GM23338 (cell line): ENCODE measurements around the gene ITGB7. TPM values are rescaled to one million over a fixed set of nuclear protein-coding genes. Genes with fewer than 3 reads are reported as not detected.

Source experiments
- ATAC-seq: fragments of 200-7000 bp; cut with Tn5 transposase; 3 replicates; pipeline ENCODE4 v1.9.1; 2020
- DNase-seq: peaks from one replicate; pipeline ENCODE4 v3.0.0-alpha.2; 2015; ENCODE audit warnings: low spot score
- H2AFZ ChIP-seq: fragments of 200-600 bp; sonication (generic); 2 replicates; pipeline ENCODE4 v1.8.0; 2016; ENCODE audit warnings: antibody characterized with exemption, mild to moderate bottlenecking, moderate library complexity
- H3F3A ChIP-seq: fragments of 200-600 bp; sonication (generic); replicated peaks from 2 replicates; pipeline ENCODE4 v1.8.0; 2017; ENCODE audit warnings: antibody characterized with exemption, mixed run types, low read depth
- H3K27ac ChIP-seq: fragments of 200-600 bp; sonication (generic); 2 replicates; pipeline ENCODE4 v1.6.1; 2016; ENCODE audit warnings: low read depth
- H3K27me3 ChIP-seq: fragments of 200-600 bp; sonication (generic); 2 replicates; pipeline ENCODE4 v1.8.0; 2016; ENCODE audit warnings: mild to moderate bottlenecking, mixed run types, moderate library complexity; ENCODE audit not compliant: insufficient read depth
- H3K36me3 ChIP-seq: fragments of 200-600 bp; sonication (generic); 2 replicates; pipeline ENCODE4 v1.8.0; 2016; ENCODE audit warnings: mild to moderate bottlenecking; ENCODE audit not compliant: insufficient read depth
- H3K4me1 ChIP-seq: fragments of 200-600 bp; sonication (generic); 2 replicates; pipeline ENCODE4 v1.8.0; 2016; ENCODE audit warnings: mild to moderate bottlenecking, moderate library complexity; ENCODE audit not compliant: insufficient read depth
- H3K4me2 ChIP-seq: fragments of 200-600 bp; sonication (generic); 2 replicates; pipeline ENCODE4 v1.7.1; 2017; ENCODE audit warnings: mixed run types
- H3K4me3 ChIP-seq: fragments of 200-600 bp; sonication (generic); 2 replicates; pipeline ENCODE4 v1.6.1; 2016; ENCODE audit warnings: mixed run types
- H3K79me2 ChIP-seq: fragments of 200-600 bp; sonication (generic); replicated peaks from 2 replicates; pipeline ENCODE4 v1.8.0; 2017; ENCODE audit warnings: mild to moderate bottlenecking; ENCODE audit not compliant: insufficient read depth
- H3K9me2 ChIP-seq: fragments of 200-600 bp; sonication (generic); 2 replicates; pipeline ENCODE4 v1.8.0; 2017; ENCODE audit not compliant: insufficient read depth
- H4K20me1 ChIP-seq: fragments of 200-600 bp; sonication (generic); replicated peaks from 2 replicates; pipeline ENCODE4 v1.8.0; 2017; ENCODE audit warnings: mild to moderate bottlenecking; ENCODE audit not compliant: insufficient read depth
- H3K27ac Mint-ChIP-seq: 2 replicates; pipeline ENCODE4 v1.8.0; 2020; ENCODE audit warnings: inconsistent platforms, mild to moderate bottlenecking, moderate library complexity, mixed read lengths
- H3K27me3 Mint-ChIP-seq: 3 replicates; pipeline ENCODE4 v1.8.0; 2022; ENCODE audit warnings: low read depth, mild to moderate bottlenecking, moderate library complexity, mixed read lengths, inconsistent platforms; ENCODE audit not compliant: insufficient read depth, poor library complexity
- H3K36me3 Mint-ChIP-seq: 3 replicates; pipeline ENCODE4 v1.8.0; 2021; ENCODE audit warnings: low read depth, mild to moderate bottlenecking, inconsistent platforms, moderate library complexity, mixed read lengths
- H3K4me1 Mint-ChIP-seq: 3 replicates; pipeline ENCODE4 v1.8.0; 2020; ENCODE audit warnings: mild to moderate bottlenecking, inconsistent platforms, mixed read lengths
- H3K4me3 Mint-ChIP-seq: 3 replicates; pipeline ENCODE4 v1.8.0; 2021; ENCODE audit warnings: moderate library complexity, mild to moderate bottlenecking, inconsistent platforms, mixed read lengths
- H3K9me3 Mint-ChIP-seq: 3 replicates; pipeline ENCODE4 v1.8.0; 2020; ENCODE audit warnings: moderate library complexity, mild to moderate bottlenecking, inconsistent platforms, mixed read lengths
- CREB1 ChIP-seq: fragments of 250-450 bp; sonication (Bioruptor Pico); IDR thresholded peaks from 2 replicates; pipeline ENCODE4 v1.5.0; 2020; ENCODE audit warnings: low read depth, mild to moderate bottlenecking, moderate library complexity
- CTCF ChIP-seq, 2 experiments: fragments of 200-600 bp in 1 of 2; sonication (generic) in 1 of 2; conservative IDR thresholded peaks; 2 replicates each; pipeline versions ENCODE4 v1.5.1 to v1.6.1; 2016 to 2017; ENCODE audit warnings: antibody characterized with exemption in 2 of 2, low read depth in 2 of 2, mild to moderate bottlenecking in 2 of 2, moderate library complexity in 1 of 2
- EZH2 ChIP-seq: fragments of 200-600 bp; sonication (generic); IDR thresholded peaks from one replicate; pipeline ENCODE4 v1.8.0; 2017; ENCODE audit warnings: antibody characterized with exemption, mild to moderate bottlenecking, low read depth; ENCODE audit not compliant: unreplicated experiment
- EZH2phosphoT487 ChIP-seq: fragments of 200-600 bp; sonication (generic); IDR thresholded peaks from one replicate; pipeline ENCODE4 v1.8.1; 2018; ENCODE audit warnings: antibody characterized with exemption; ENCODE audit not compliant: unreplicated experiment
- NANOG ChIP-seq: IDR thresholded peaks from 2 replicates; pipeline ENCODE4 v1.6.1; 2016; ENCODE audit warnings: antibody characterized with exemption, borderline replicate concordance
- POLR2AphosphoS5 ChIP-seq: IDR thresholded peaks from 2 replicates; pipeline ENCODE4 v1.6.1; 2016; ENCODE audit warnings: antibody characterized with exemption, low read depth
- REST ChIP-seq: IDR thresholded peaks from one replicate; pipeline ENCODE4 v1.6.1; 2018; ENCODE audit warnings: antibody characterized with exemption; ENCODE audit not compliant: unreplicated experiment
- ZNF114 ChIP-seq: fragments of 250-450 bp; sonication (Bioruptor Pico); IDR thresholded peaks from 2 replicates; pipeline ENCODE4 v1.5.0; 2020; ENCODE audit warnings: mild to moderate bottlenecking, moderate library complexity
- ZNF331 ChIP-seq: fragments of 250-450 bp; sonication (Bioruptor Pico); IDR thresholded peaks from 2 replicates; pipeline ENCODE4 v1.5.0; 2020; ENCODE audit warnings: low read depth, mild to moderate bottlenecking, moderate library complexity
- ZNF462 ChIP-seq: fragments of 250-450 bp; sonication (Bioruptor Pico); IDR thresholded peaks from 2 replicates; pipeline ENCODE4 v1.5.0; 2020; ENCODE audit warnings: mild to moderate bottlenecking, moderate library complexity
- polyA plus RNA-seq: library from polyadenylated mRNA; unstranded; fragments of >200 nt; fragmentation: Nextera tagmentation; extraction: Ambion mirVana; gene quantifications from 2 replicates; pipeline ENCODE4 v1.2.1, GENCODE V29; 2016
- total RNA-seq: library from RNA; depleted of rRNA; stranded (reverse); fragments of >200 nt; shearing (Covaris generic); gene quantifications from 2 replicates; pipeline ENCODE4 v1.2.3, GENCODE V29; 2014

The ITGB7 gene
- total and polyA plus RNA-seq, 2 experiments from 2014 or later, result 0.32 TPM; not detected in 1

- Histone ChIP-seq H4K20me1 (no peaks in the 10 kb centered on the region), H2AFZ (no peak overlapping the region), H3K36me3 (no peaks in the 10 kb centered on the region), H3K9me2 (no peaks in the 10 kb centered on the region), H3K4me2 (no peak overlapping the region), H3K4me3 (no peak overlapping the region), H3K27me3 (no peaks in the 10 kb centered on the region), H3F3A (peaks cover 17% of the 10 kb centered on the region), H3K27ac (no peak overlapping the region), H3K79me2 (no peaks in the 10 kb centered on the region), H3K4me1 (0 out of 2 replicates have a peak, but pooled peaks cover 2% of the 10 kb centered on the region)
- no peak overlapping the region for H3K27ac Mint-ChIP-seq
- no peaks in the 10 kb centered on the region for H3K27me3 Mint-ChIP-seq
- no peak overlapping the region for H3K4me3 Mint-ChIP-seq
- peaks cover 3% of the 10 kb centered on the region; the same call in 1 of the 3 replicates for H3K9me3 Mint-ChIP-seq
- DNase-seq (no peak), ATAC-seq (no peak)
- TF ChIP-seq EZH2phosphoT487 (no peak), CTCF (conservative IDR thresholded peaks at IDR 0.05; ENCODE audit: low read depth in 2 of 2) (no peak), NANOG (no peak), ZNF331 (CRISPR knock-in tag) (no peak), CREB1 (CRISPR knock-in tag) (no peak), ZNF114 (CRISPR knock-in tag) (no peak), EZH2 (no peak), POLR2AphosphoS5 (no peak), REST (no peak), ZNF462 (CRISPR knock-in tag) (no peak)
- H3K36me3 Mint-ChIP-seq, result no peaks in the 10 kb centered on the region
- H3K4me1 Mint-ChIP-seq, result peaks cover 3% of the 10 kb centered on the region; the same call in 1 of the 3 replicates
Observed at GRCh38 chr12:53151039-53151438, 56.0 kb downstream of the ITGB7 start.
